HL-60 (cell line): ENCODE measurements around the gene LY86.

Experiments used
- GABPA ChIP-seq: IDR thresholded peaks from 2 replicates; pipeline ENCODE4 v1.6.1; 2012; ENCODE audit warnings: low read depth
- POLR2AphosphoS5 ChIP-seq: IDR thresholded peaks from 2 replicates; pipeline ENCODE4 v1.6.1; 2012; ENCODE audit warnings: low read depth
- TF ChIP-seq, protein P1 (sequence below): IDR thresholded peaks from one replicate; pipeline ENCODE4 v1.5.1; 2011; ENCODE audit warnings: low read length, control low read depth, inconsistent platforms; ENCODE audit not compliant: insufficient read depth
- TF ChIP-seq, protein P2 (sequence below): IDR thresholded peaks from 2 replicates; pipeline ENCODE4 v1.6.1; 2012; ENCODE audit warnings: low read depth; ENCODE audit not compliant: insufficient replicate concordance

DNA sequence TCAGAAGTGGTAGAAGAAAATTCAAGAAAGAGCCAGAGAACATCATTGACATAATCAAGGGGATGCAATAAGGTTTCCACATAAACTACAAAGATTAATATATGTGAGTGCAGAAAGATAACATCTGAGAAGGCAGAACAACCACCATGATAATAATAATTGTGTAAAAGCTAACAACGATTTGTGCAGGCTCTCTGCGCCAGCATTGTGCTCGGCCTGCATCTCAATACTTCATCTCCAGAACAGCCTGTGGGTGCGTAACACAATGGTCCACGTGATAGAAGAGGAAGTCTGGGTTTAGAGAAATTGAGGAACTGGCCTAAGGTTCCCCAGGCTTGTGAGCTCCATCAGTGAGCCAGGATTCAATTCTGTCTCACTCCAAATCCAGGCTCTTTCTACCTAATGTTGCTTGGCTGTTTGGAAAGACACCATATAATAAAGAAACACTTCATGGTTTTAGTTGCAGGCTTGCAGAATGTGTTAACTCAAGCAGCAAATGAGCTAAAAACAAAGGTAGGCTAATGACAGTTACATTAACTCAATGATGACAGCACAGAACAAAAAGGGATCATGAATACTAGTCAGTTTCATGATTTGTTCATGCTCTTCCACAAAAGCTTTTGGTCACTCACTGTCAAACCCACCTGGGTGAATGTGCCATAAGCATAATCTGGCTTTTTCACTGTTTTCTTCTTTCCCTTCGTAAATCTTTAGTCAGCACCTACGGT lies 71.2 kb downstream of the LY86 start:
- TF ChIP-seq, protein P1, sequence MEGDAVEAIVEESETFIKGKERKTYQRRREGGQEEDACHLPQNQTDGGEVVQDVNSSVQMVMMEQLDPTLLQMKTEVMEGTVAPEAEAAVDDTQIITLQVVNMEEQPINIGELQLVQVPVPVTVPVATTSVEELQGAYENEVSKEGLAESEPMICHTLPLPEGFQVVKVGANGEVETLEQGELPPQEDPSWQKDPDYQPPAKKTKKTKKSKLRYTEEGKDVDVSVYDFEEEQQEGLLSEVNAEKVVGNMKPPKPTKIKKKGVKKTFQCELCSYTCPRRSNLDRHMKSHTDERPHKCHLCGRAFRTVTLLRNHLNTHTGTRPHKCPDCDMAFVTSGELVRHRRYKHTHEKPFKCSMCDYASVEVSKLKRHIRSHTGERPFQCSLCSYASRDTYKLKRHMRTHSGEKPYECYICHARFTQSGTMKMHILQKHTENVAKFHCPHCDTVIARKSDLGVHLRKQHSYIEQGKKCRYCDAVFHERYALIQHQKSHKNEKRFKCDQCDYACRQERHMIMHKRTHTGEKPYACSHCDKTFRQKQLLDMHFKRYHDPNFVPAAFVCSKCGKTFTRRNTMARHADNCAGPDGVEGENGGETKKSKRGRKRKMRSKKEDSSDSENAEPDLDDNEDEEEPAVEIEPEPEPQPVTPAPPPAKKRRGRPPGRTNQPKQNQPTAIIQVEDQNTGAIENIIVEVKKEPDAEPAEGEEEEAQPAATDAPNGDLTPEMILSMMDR: no peak
- TF ChIP-seq, protein P2, sequence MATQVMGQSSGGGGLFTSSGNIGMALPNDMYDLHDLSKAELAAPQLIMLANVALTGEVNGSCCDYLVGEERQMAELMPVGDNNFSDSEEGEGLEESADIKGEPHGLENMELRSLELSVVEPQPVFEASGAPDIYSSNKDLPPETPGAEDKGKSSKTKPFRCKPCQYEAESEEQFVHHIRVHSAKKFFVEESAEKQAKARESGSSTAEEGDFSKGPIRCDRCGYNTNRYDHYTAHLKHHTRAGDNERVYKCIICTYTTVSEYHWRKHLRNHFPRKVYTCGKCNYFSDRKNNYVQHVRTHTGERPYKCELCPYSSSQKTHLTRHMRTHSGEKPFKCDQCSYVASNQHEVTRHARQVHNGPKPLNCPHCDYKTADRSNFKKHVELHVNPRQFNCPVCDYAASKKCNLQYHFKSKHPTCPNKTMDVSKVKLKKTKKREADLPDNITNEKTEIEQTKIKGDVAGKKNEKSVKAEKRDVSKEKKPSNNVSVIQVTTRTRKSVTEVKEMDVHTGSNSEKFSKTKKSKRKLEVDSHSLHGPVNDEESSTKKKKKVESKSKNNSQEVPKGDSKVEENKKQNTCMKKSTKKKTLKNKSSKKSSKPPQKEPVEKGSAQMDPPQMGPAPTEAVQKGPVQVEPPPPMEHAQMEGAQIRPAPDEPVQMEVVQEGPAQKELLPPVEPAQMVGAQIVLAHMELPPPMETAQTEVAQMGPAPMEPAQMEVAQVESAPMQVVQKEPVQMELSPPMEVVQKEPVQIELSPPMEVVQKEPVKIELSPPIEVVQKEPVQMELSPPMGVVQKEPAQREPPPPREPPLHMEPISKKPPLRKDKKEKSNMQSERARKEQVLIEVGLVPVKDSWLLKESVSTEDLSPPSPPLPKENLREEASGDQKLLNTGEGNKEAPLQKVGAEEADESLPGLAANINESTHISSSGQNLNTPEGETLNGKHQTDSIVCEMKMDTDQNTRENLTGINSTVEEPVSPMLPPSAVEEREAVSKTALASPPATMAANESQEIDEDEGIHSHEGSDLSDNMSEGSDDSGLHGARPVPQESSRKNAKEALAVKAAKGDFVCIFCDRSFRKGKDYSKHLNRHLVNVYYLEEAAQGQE: no peak
- TF ChIP-seq POLR2AphosphoS5 (peak; percentile 50; the same call in 1 of the 2 replicates), GABPA (no peak)
